ENCODE data around the gene BNC2. TPM values are rescaled to one million over a fixed set of nuclear protein-coding genes. Genes with fewer than 3 reads are reported as not detected.

The BNC2 gene
- total RNA-seq, 1 donor from 2014 or later, result 5.4 TPM

DNA sequence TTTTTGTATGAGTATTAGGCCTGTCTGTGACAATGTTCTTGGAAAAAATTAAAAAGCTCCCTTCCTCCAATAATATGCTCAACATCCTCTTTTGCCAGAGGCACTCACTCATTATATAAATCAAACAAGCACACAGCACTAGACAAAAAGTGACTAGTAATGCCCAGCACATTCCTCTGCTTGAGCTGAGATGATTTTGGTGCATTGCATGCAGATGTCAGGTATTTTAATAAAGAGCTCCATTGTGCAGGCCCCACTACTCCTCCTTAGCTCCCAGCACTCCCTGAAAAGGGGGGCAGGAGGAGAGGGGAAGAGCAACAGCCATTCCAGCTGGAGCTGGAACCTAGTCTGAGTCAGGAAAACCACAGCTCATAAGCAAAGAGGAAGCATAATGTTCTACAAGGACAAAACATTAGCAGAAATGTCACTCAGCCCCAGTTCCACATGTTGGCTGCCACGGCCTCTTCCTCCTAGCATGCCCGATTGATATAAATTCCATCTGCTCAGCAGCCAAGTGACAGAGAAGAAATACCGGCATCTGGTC lies 348.5 kb downstream of the BNC2 start:
- Mint-ChIP-seq H3K27me3 (ENCODE audit: low read depth) (no peaks in the 10 kb centered on the region), H3K9me3 (peaks cover 6% of the 10 kb centered on the region), H3K36me3 (ENCODE audit: low read depth) (no peaks in the 10 kb centered on the region), H3K4me3 (no peak overlapping the region), H3K27ac (ENCODE audit: unreplicated experiment) (peak overlapping the region; percentile 72), H3K4me1 (peaks cover 33% of the 10 kb centered on the region)
- DNase-seq (ENCODE audit: low read depth, low spot score), result no peak
- TF ChIP-seq, protein P1, sequence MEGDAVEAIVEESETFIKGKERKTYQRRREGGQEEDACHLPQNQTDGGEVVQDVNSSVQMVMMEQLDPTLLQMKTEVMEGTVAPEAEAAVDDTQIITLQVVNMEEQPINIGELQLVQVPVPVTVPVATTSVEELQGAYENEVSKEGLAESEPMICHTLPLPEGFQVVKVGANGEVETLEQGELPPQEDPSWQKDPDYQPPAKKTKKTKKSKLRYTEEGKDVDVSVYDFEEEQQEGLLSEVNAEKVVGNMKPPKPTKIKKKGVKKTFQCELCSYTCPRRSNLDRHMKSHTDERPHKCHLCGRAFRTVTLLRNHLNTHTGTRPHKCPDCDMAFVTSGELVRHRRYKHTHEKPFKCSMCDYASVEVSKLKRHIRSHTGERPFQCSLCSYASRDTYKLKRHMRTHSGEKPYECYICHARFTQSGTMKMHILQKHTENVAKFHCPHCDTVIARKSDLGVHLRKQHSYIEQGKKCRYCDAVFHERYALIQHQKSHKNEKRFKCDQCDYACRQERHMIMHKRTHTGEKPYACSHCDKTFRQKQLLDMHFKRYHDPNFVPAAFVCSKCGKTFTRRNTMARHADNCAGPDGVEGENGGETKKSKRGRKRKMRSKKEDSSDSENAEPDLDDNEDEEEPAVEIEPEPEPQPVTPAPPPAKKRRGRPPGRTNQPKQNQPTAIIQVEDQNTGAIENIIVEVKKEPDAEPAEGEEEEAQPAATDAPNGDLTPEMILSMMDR (conservative IDR thresholded peaks at IDR 0.05), result no peak

DNA sequence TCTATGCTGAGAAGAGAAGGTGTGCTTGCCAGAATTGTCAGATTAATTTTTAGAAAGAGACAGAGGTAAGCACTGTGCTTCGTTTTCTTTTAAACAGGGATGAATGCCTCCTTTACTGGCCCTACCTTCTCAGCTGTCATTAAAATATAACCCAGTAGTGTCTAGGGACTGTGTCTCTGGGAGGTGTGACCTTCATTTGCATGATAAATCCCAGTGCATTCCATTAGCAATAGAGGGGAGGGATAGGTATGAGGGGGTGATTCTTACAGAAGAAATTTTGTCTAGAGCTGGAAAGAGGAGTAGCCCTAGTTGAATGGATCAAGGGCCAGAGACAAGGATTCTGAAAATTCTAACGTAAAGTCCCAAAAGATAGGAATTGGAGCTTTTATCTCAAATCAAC lies 351.5 kb downstream of the BNC2 start:
- H3K9me3 Mint-ChIP-seq, result peaks cover 6% of the 10 kb centered on the region
- no peak for DNase-seq (ENCODE audit: low read depth, low spot score)
- TF ChIP-seq, protein P1 (conservative IDR thresholded peaks at IDR 0.05), result no peak
- H3K27me3 Mint-ChIP-seq (ENCODE audit: low read depth), result no peaks in the 10 kb centered on the region
- no peaks in the 10 kb centered on the region for H3K36me3 Mint-ChIP-seq (ENCODE audit: low read depth)
- H3K27ac Mint-ChIP-seq (ENCODE audit: unreplicated experiment), result no peak overlapping the region
- H3K4me3 Mint-ChIP-seq, result no peak overlapping the region
- H3K4me1 Mint-ChIP-seq, result peaks cover 59% of the 10 kb centered on the region

DNA sequence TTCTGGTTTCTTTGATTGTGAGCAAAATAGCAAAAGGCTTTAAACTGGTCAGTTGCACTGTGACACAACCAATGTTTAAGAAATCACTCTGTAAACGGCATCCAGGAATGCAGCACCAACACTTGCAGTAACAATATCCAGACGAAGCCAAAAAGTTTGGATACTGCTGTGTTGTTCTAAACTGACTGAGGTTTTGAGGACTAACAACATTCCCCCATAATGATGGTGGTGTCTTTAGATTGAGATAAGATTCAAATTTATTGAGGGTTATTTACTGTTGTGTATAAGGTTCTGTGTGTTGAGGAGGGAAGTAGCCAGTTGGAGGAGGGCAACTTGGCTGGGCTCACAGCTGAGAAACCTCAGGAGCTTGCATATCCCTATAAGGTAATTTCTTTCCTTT lies 353.6 kb downstream of the BNC2 start:
- H3K27me3 Mint-ChIP-seq (ENCODE audit: low read depth), result no peaks in the 10 kb centered on the region
- no peak for DNase-seq (ENCODE audit: low read depth, low spot score)
- TF ChIP-seq, protein P1 (conservative IDR thresholded peaks at IDR 0.05), result no peak
- no peaks in the 10 kb centered on the region for H3K36me3 Mint-ChIP-seq (ENCODE audit: low read depth)
- no peak overlapping the region for H3K4me3 Mint-ChIP-seq
- peaks cover 1% of the 10 kb centered on the region for H3K9me3 Mint-ChIP-seq
- H3K27ac Mint-ChIP-seq (ENCODE audit: unreplicated experiment), result no peak overlapping the region
- H3K4me1 Mint-ChIP-seq, result peaks cover 53% of the 10 kb centered on the region

DNA sequence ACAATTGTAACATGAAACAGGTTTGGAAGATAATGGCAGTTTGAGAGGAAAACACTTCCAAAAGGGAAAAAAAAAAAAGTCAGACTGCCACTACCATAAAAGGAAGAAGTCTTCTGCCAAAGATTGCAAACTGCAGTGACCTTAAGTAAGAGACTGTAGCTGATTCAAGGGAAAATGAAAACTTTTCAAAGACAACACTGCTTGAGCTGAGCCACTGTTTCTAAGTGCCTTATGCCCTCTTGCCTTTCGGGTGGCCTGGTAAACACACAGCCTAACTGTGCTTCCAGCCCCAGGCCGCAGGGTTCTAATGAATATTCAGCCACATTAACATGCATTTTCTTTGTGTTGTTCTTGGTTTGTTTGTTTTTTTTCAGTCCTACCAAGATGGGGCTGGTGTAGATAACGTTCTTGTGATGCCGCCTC lies 354.6 kb downstream of the BNC2 start:
- Mint-ChIP-seq H3K9me3 (no peaks in the 10 kb centered on the region), H3K4me1 (peaks cover 45% of the 10 kb centered on the region), H3K27me3 (ENCODE audit: low read depth) (no peaks in the 10 kb centered on the region), H3K4me3 (peak overlapping the region; percentile 64), H3K27ac (ENCODE audit: unreplicated experiment) (peak overlapping the region; percentile 12), H3K36me3 (ENCODE audit: low read depth) (no peaks in the 10 kb centered on the region)
- TF ChIP-seq, protein P1 (conservative IDR thresholded peaks at IDR 0.05), result no peak
- peak; percentile 14 for DNase-seq (ENCODE audit: low read depth, low spot score)

DNA sequence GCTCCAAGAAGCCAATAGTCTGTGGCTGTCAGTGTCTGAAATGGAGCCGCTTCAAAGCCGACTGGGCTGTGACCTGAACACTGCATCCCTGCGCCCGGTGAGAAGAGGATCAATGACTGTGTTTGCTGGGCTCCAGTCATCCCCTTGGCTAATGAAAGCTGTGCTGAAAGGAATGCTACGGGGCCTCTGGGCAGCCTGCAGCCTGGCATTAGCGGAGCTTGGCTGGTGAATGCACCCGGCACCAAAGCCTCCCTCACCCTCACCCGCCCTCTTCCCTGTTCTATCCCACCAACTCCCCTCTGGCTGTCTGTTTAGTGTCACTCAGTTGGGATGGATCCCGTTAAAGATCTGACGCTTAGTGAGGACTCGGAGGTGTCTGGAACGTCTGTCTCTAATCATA lies 355.3 kb downstream of the BNC2 start:
- no peaks in the 10 kb centered on the region for H3K36me3 Mint-ChIP-seq (ENCODE audit: low read depth)
- peaks cover 51% of the 10 kb centered on the region for H3K4me1 Mint-ChIP-seq
- H3K9me3 Mint-ChIP-seq, result no peaks in the 10 kb centered on the region
- TF ChIP-seq, protein P1 (conservative IDR thresholded peaks at IDR 0.05), result no peak
- H3K4me3 Mint-ChIP-seq, result peak overlapping the region; percentile 29
- H3K27ac Mint-ChIP-seq (ENCODE audit: unreplicated experiment), result no peak overlapping the region
- peak; percentile 8 for DNase-seq (ENCODE audit: low read depth, low spot score)
- H3K27me3 Mint-ChIP-seq (ENCODE audit: low read depth), result no peaks in the 10 kb centered on the region
